RWPE2 (cell line): ENCODE results near the gene SLC6A6.

Experiments used
- ATAC-seq: fragments of 200-7000 bp; cut with Tn5 transposase; 3 replicates; pipeline ENCODE4 v1.9.1; 2021; ENCODE audit warnings: low read depth
- DNase-seq: peaks from one replicate; pipeline ENCODE4 v3.0.0-alpha.2; 2020; ENCODE audit warnings: low spot score
- H3K27ac ChIP-seq: fragments of 450-650 bp; 2 replicates; pipeline ENCODE4 v1.5.1; 2017; ENCODE audit warnings: mild to moderate bottlenecking; ENCODE audit not compliant: poor library complexity, severe bottlenecking
- H3K27me3 ChIP-seq: fragments of 250-450 bp; sonication (Bioruptor Pico); 2 replicates; pipeline ENCODE4 v1.5.1; 2021; ENCODE audit warnings: mild to moderate bottlenecking, moderate library complexity; ENCODE audit not compliant: insufficient read depth, poor library complexity, severe bottlenecking
- H3K36me3 ChIP-seq: fragments of 250-450 bp; sonication (Bioruptor Pico); 2 replicates; pipeline ENCODE4 v1.5.1; 2020; ENCODE audit warnings: low read depth, mild to moderate bottlenecking, moderate library complexity
- H3K4me1 ChIP-seq: fragments of 250-450 bp; sonication (Bioruptor Pico); 2 replicates; pipeline ENCODE4 v1.5.1; 2021; ENCODE audit warnings: mild to moderate bottlenecking, moderate library complexity; ENCODE audit not compliant: insufficient read depth, poor library complexity, severe bottlenecking
- H3K4me3 ChIP-seq: fragments of 250-450 bp; sonication (Bioruptor Pico); 2 replicates; pipeline ENCODE4 v1.5.1; 2021; ENCODE audit warnings: mild to moderate bottlenecking, moderate library complexity; ENCODE audit not compliant: severe bottlenecking
- H3K9me3 ChIP-seq: fragments of 250-450 bp; sonication (Bioruptor Pico); 2 replicates; pipeline ENCODE4 v1.5.1; 2021; ENCODE audit warnings: mild to moderate bottlenecking, moderate library complexity; ENCODE audit not compliant: severe bottlenecking
- CTCF ChIP-seq: fragments of 450-650 bp; IDR thresholded peaks from one replicate; pipeline ENCODE4 v1.5.1; 2017; ENCODE audit warnings: mild to moderate bottlenecking, moderate library complexity; ENCODE audit not compliant: poor library complexity, severe bottlenecking

The SLC6A6 gene

GRCh38 chr3:14458434-14459275, 56.2 kb downstream of the SLC6A6 start:
- H3K27me3 ChIP-seq: no peaks in the 10 kb centered on the region
- TF ChIP-seq CTCF: no peak
- no peak overlapping the region for H3K27ac ChIP-seq
- ATAC-seq: no peak
- no peak for DNase-seq
- no peaks in the 10 kb centered on the region for H3K36me3 ChIP-seq
- H3K9me3 ChIP-seq: no peaks in the 10 kb centered on the region
- H3K4me3 ChIP-seq: no peak overlapping the region
- H3K4me1 ChIP-seq: no peaks in the 10 kb centered on the region

DNA sequence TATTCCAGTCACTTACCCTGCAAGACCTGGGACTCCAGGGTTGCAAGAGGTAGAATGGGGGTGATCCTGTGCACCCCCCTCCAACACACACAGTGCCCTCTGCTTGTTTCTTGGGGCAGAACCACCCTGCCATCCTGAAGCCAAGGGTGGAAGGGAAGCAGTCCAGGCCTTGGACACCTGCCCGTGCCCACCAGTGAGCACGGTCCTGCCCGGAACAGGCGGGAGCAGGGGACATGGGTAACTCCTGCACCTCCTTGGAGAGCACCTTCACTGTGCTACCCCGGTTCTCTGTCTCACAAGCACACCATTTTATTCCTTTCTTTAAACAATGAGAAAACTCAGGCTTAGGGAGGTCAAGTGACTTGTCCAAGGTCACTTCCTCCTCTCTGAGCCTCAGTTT, 57.0 kb downstream of the SLC6A6 start:
- no peak overlapping the region for H3K27ac ChIP-seq

GRCh38 chr3:14459787-14460186, 57.4 kb downstream of the SLC6A6 start:
- Histone ChIP-seq H3K36me3 (no peaks in the 10 kb centered on the region), H3K4me3 (no peak overlapping the region), H3K9me3 (no peaks in the 10 kb centered on the region), H3K27ac (no peak overlapping the region), H3K4me1 (no peaks in the 10 kb centered on the region), H3K27me3 (no peaks in the 10 kb centered on the region)
- TF ChIP-seq CTCF: no peak
- DNase-seq (no peak), ATAC-seq (no peak)

More for the DNA sequence above, 57.0 kb downstream of the SLC6A6 start:
- Histone ChIP-seq H3K4me3 (no peak overlapping the region), H3K36me3 (no peaks in the 10 kb centered on the region), H3K27me3 (no peaks in the 10 kb centered on the region), H3K4me1 (no peaks in the 10 kb centered on the region), H3K9me3 (no peaks in the 10 kb centered on the region)
- ATAC-seq: no peak
- no peak for DNase-seq
- no peak for TF ChIP-seq CTCF

GRCh38 chr3:14460342-14461005, 58.1 kb downstream of the SLC6A6 start:
- Histone ChIP-seq H3K9me3 (no peaks in the 10 kb centered on the region), H3K4me3 (no peak overlapping the region), H3K27ac (no peak overlapping the region), H3K4me1 (no peaks in the 10 kb centered on the region), H3K36me3 (no peaks in the 10 kb centered on the region), H3K27me3 (no peaks in the 10 kb centered on the region)
- DNase-seq: no peak
- ATAC-seq: no peak
- TF ChIP-seq CTCF: no peak
